Renal cortex interstitium (tissue), 11 donors: ENCODE measurements around the gene PPFIBP1. TPM values are rescaled to one million over a fixed set of nuclear protein-coding genes. Genes with fewer than 3 reads are reported as not detected.

Experiments
- DNase-seq, 11 donors: peaks; one replicate each; pipeline ENCODE4 v3.0.0-alpha.2; 2013; ENCODE audit warnings: low read depth in 9 of 11, low spot score in 4 of 11; ENCODE audit errors: extremely low read depth in 1 of 11
- polyA plus RNA-seq, 3 donors: library from polyadenylated mRNA; unstranded; fragments of 120-200 nt; gene quantifications; one replicate each; pipeline ENCODE4 v1.2.1, GENCODE V29; 2013; ENCODE audit not compliant: insufficient read length in 3 of 3

Gene PPFIBP1
- polyA plus RNA-seq, 3 donors, result 81.6 to 136 (median 85.7) TPM

GRCh38 chr12:27552886-27553560, 29.0 kb downstream of the PPFIBP1 start:
- DNase-seq, result no peak

GRCh38 chr12:27553941-27554340, 29.9 kb downstream of the PPFIBP1 start:
- no peak for DNase-seq

GRCh38 chr12:27554421-27555186, 30.6 kb downstream of the PPFIBP1 start:
- DNase-seq, result peak in 3 of 11 donors; percentile 34 to 68 (median 55)

- DNase-seq, result no peak
Observed at GRCh38 chr12:27555361-27555760, 31.4 kb downstream of the PPFIBP1 start.

- DNase-seq, result no peak
Observed at GRCh38 chr12:27555925-27556778, 32.1 kb downstream of the PPFIBP1 start.

GRCh38 chr12:27560126-27560525, 36.1 kb downstream of the PPFIBP1 start:
- no peak for DNase-seq

GRCh38 chr12:27561535-27562350, 37.7 kb downstream of the PPFIBP1 start:
- DNase-seq, result no peak

GRCh38 chr12:27564612-27565213, 40.7 kb downstream of the PPFIBP1 start:
- DNase-seq, result no peak

- DNase-seq, result no peak
Observed at GRCh38 chr12:27566159-27566558, 42.2 kb downstream of the PPFIBP1 start.

GRCh38 chr12:27566626-27567025, 42.6 kb downstream of the PPFIBP1 start:
- no peak for DNase-seq

GRCh38 chr12:27571463-27571862, 47.5 kb downstream of the PPFIBP1 start:
- no peak for DNase-seq

GRCh38 chr12:27572486-27573255, 48.7 kb downstream of the PPFIBP1 start:
- DNase-seq, result no peak

GRCh38 chr12:27573972-27574371, 50.0 kb downstream of the PPFIBP1 start:
- no peak for DNase-seq

GRCh38 chr12:27575090-27575761, 51.2 kb downstream of the PPFIBP1 start:
- DNase-seq, result no peak

- DNase-seq, result no peak
Observed at GRCh38 chr12:27575762-27576118, 51.7 kb downstream of the PPFIBP1 start.

- no peak for DNase-seq
Observed at GRCh38 chr12:27576667-27577347, 52.8 kb downstream of the PPFIBP1 start.

- DNase-seq, result no peak
Observed at GRCh38 chr12:27577688-27578087, 53.7 kb downstream of the PPFIBP1 start.
